ENCODE measurements around the gene STIM1. TPM values are rescaled to one million over a fixed set of nuclear protein-coding genes. Genes with fewer than 3 reads are reported as not detected.

STIM1 gene
- total RNA-seq, 1 experiment from 2014 or later: 15.2 TPM

DNA sequence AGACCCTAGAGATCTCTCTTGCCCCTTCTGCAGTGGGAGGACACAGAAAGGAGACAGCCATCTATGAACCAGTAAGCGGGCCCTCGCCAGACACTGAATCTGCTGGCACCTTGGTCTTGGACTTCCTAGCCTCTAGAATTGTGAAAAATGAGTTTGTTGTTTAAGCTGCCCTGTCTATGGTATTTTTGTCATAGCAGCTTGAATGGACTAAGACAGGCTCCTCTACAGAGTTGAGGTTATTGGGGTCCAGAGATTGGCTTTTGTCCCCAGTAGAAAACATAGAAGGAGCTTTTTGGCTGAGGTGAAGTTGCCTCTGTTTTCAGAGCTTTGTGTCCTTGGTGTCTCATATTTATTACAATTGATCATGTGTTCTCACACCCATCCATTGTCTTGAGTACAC is 77.2 kb downstream of the STIM1 start:
- no peak overlapping the region for H3K27ac ChIP-seq (ENCODE audit: insufficient read length, low read depth, low read length)
- H3K9me3 ChIP-seq (ENCODE audit: control insufficient read depth, low read depth, low read length): no peaks in the 10 kb centered on the region
- Mint-ChIP-seq H3K36me3 (ENCODE audit: insufficient read depth in 1 of 3, low read depth in 3 of 3) (no peaks in the 10 kb centered on the region), H3K4me3 (no peak overlapping the region), H3K27ac (no peak overlapping the region), H3K9me3 (no peaks in the 10 kb centered on the region), H3K27me3 (ENCODE audit: low read depth) (no peaks in the 10 kb centered on the region), H3K4me1 (peaks cover 0 to 6% of the 10 kb centered on the region in 2 experiments; a peak in 1 of 4 replicates)
- H3K18ac ChIP-seq (ENCODE audit: insufficient read length, low read depth, low read length): no peak overlapping the region
- no peak overlapping the region for H2BK12ac ChIP-seq (ENCODE audit: insufficient read length, low read depth, low read length)
- H3K79me1 ChIP-seq (ENCODE audit: insufficient read depth, low read depth, low read length, poor library complexity, severe bottlenecking): no peaks in the 10 kb centered on the region
- H4K8ac ChIP-seq (replicated peaks; ENCODE audit: insufficient read length, low read depth, low read length): no peak overlapping the region
- TF ChIP-seq, protein P1, sequence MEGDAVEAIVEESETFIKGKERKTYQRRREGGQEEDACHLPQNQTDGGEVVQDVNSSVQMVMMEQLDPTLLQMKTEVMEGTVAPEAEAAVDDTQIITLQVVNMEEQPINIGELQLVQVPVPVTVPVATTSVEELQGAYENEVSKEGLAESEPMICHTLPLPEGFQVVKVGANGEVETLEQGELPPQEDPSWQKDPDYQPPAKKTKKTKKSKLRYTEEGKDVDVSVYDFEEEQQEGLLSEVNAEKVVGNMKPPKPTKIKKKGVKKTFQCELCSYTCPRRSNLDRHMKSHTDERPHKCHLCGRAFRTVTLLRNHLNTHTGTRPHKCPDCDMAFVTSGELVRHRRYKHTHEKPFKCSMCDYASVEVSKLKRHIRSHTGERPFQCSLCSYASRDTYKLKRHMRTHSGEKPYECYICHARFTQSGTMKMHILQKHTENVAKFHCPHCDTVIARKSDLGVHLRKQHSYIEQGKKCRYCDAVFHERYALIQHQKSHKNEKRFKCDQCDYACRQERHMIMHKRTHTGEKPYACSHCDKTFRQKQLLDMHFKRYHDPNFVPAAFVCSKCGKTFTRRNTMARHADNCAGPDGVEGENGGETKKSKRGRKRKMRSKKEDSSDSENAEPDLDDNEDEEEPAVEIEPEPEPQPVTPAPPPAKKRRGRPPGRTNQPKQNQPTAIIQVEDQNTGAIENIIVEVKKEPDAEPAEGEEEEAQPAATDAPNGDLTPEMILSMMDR (conservative IDR thresholded peaks at IDR 0.05): no peak
- H3K23me2 ChIP-seq (ENCODE audit: insufficient read length, low read depth, low read length, poor library complexity, severe bottlenecking): no peaks in the 10 kb centered on the region
- no peak overlapping the region for H3T11ph ChIP-seq (ENCODE audit: low read length)
- WGBS (ENCODE audit: extremely low coverage, insufficient read length, low lambda C conversion rate): no CpG with 5 or more reads among the region's 2 CpGs
- no peak overlapping the region for H2AFZ ChIP-seq (ENCODE audit: low read length)
- no peaks in the 10 kb centered on the region for H3K79me2 ChIP-seq (ENCODE audit: insufficient read depth, low read length)
- no peak overlapping the region for H3K4me2 ChIP-seq (ENCODE audit: insufficient read depth, insufficient read length, low read length)
- no peak overlapping the region for H3K14ac ChIP-seq (ENCODE audit: insufficient read depth, low read length)
- no peak overlapping the region for H3K4ac ChIP-seq (ENCODE audit: low read depth, low read length)
- H4K20me1 ChIP-seq (ENCODE audit: control insufficient read depth, insufficient read depth, insufficient read length): no peaks in the 10 kb centered on the region
- no peak overlapping the region for H3K9ac ChIP-seq (ENCODE audit: extremely low read depth, insufficient read length, low read length)
- H2BK20ac ChIP-seq (ENCODE audit: low read depth, low read length, poor library complexity, severe bottlenecking): no peak overlapping the region
- H4K5ac ChIP-seq (ENCODE audit: insufficient read length, low read depth, low read length): no peak overlapping the region
- no peak overlapping the region for H2BK5ac ChIP-seq (ENCODE audit: insufficient read length, low read length)
- no peak overlapping the region for H2BK15ac ChIP-seq (ENCODE audit: low read depth, low read length)
- no peak for DNase-seq
- no peak overlapping the region for H4K91ac ChIP-seq (ENCODE audit: insufficient read length, low read depth, low read length)
- H2AK5ac ChIP-seq (ENCODE audit: insufficient read length, low read length): no peak overlapping the region
- H3K27me3 ChIP-seq (ENCODE audit: insufficient read depth, low read length): no peaks in the 10 kb centered on the region
- H3K56ac ChIP-seq (ENCODE audit: insufficient read length, low read depth, low read length): no peak overlapping the region
- no peak overlapping the region for H2BK120ac ChIP-seq (ENCODE audit: low read depth, low read length, poor library complexity, severe bottlenecking)
- no peak overlapping the region for H3K23ac ChIP-seq (ENCODE audit: insufficient read length, low read depth, low read length)
- no peaks in the 10 kb centered on the region for H3K4me1 ChIP-seq (ENCODE audit: insufficient read depth, low read length)

Data from H9 (cell line).